Activated naive CD4-positive, alpha-beta T cell treated with anti-CD3 and anti-CD28 coated beads, Interleukin-2, amount 50 U/mL, for 24 hours (primary cell): ENCODE measurements around the gene KRT26.

Experiments used
- H3K27ac Mint-ChIP-seq: one replicate; pipeline ENCODE4 v1.8.0; 2021; ENCODE audit warnings: mild to moderate bottlenecking, mixed read lengths
- H3K27me3 Mint-ChIP-seq: one replicate; pipeline ENCODE4 v1.8.0; 2021; ENCODE audit warnings: mixed read lengths
- H3K36me3 Mint-ChIP-seq: one replicate; pipeline ENCODE4 v1.8.0; 2021; ENCODE audit warnings: mixed read lengths
- H3K4me1 Mint-ChIP-seq: one replicate; pipeline ENCODE4 v1.8.0; 2021; ENCODE audit warnings: mixed read lengths
- H3K4me3 Mint-ChIP-seq: one replicate; pipeline ENCODE4 v1.8.0; 2021; ENCODE audit warnings: mild to moderate bottlenecking, mixed read lengths
- H3K9me3 Mint-ChIP-seq: one replicate; pipeline ENCODE4 v1.8.0; 2021; ENCODE audit warnings: mixed read lengths

Gene KRT26

GRCh38 chr17:40722241-40722640 lies 49.8 kb downstream of the KRT26 start:
- Mint-ChIP-seq H3K4me3 (no peak overlapping the region), H3K27ac (no peak overlapping the region), H3K27me3 (no peaks in the 10 kb centered on the region), H3K4me1 (no peaks in the 10 kb centered on the region), H3K36me3 (no peaks in the 10 kb centered on the region), H3K9me3 (no peaks in the 10 kb centered on the region)

DNA sequence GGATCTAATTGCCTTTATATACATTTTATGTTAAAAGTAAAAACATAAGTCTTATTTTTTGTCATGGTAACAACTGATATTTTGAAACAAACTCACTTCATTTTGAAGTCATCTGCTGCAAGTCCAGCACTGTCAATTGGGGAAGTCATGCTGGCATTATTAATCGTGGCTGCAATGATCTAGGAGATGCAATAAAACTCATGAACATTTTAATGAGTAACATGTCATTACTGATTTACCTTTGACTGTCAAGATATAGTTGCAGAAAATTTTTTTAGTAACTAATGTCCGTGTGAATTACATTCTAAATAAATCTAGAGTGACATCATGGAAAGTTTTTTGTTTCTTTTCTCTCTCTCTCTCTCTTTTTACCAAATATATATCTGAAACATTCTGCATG lies 51.1 kb downstream of the KRT26 start:
- Mint-ChIP-seq H3K4me3 (no peak overlapping the region), H3K27ac (no peak overlapping the region), H3K27me3 (no peaks in the 10 kb centered on the region), H3K36me3 (no peaks in the 10 kb centered on the region), H3K4me1 (no peaks in the 10 kb centered on the region), H3K9me3 (no peaks in the 10 kb centered on the region)

- Mint-ChIP-seq H3K9me3 (no peaks in the 10 kb centered on the region), H3K4me1 (no peaks in the 10 kb centered on the region), H3K27ac (no peak overlapping the region), H3K36me3 (no peaks in the 10 kb centered on the region), H3K27me3 (peaks cover 3% of the 10 kb centered on the region), H3K4me3 (no peak overlapping the region)
Observed at GRCh38 chr17:40718930-40719329, 53.1 kb downstream of the KRT26 start.

DNA sequence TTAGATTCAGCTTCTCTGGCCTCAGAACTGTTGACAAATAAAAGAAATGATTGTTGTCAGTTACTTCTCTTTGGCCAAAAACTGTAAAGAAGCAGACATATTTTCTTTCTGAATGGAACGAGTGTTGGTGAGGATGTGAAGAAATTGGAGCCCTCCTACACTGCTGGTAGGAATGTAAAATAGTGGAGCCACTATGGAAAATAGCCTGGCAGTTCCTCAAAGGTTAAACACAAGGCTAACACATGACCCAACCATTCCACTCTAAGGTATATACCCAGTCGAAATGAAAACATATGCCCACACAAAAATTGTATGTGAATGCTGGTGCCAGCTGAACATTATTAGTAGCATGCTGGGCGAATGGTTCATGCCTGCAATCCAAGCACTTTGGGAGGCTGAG lies 54.2 kb downstream of the KRT26 start:
- Mint-ChIP-seq H3K4me1 (no peaks in the 10 kb centered on the region), H3K27ac (no peak overlapping the region), H3K27me3 (peaks cover 3% of the 10 kb centered on the region), H3K4me3 (no peak overlapping the region), H3K9me3 (no peaks in the 10 kb centered on the region), H3K36me3 (no peaks in the 10 kb centered on the region)
